CD4-positive, alpha-beta T cell treated with Interleukin-4 for 1 hour (primary cell): ENCODE data around the gene SLC45A1.

Source experiments
- DNase-seq, 2 donors: peaks; one replicate each; pipeline ENCODE4 v3.0.0-alpha.2; 2020 to 2022

SLC45A1 gene

GRCh38 chr1:8338526-8339202 lies 20.8 kb downstream of the SLC45A1 start:
- DNase-seq = no peak

GRCh38 chr1:8339203-8339600 lies 21.3 kb downstream of the SLC45A1 start:
- DNase-seq = no peak

- DNase-seq = no peak
Measured at GRCh38 chr1:8340448-8340847, 22.5 kb downstream of the SLC45A1 start.

- no peak for DNase-seq
Measured at GRCh38 chr1:8342325-8342724, 24.4 kb downstream of the SLC45A1 start.

- DNase-seq = no peak
Measured at GRCh38 chr1:8343044-8343443, 25.1 kb downstream of the SLC45A1 start.

- DNase-seq = no peak
Measured at GRCh38 chr1:8343464-8344001, 25.6 kb downstream of the SLC45A1 start.

- DNase-seq = no peak
Measured at GRCh38 chr1:8344893-8345507, 27.1 kb downstream of the SLC45A1 start.

GRCh38 chr1:8345621-8346415 lies 27.9 kb downstream of the SLC45A1 start:
- no peak for DNase-seq

GRCh38 chr1:8347635-8348034 lies 29.7 kb downstream of the SLC45A1 start:
- no peak for DNase-seq

GRCh38 chr1:8348047-8348776 lies 30.3 kb downstream of the SLC45A1 start:
- DNase-seq = no peak

GRCh38 chr1:8348777-8349472 lies 31.0 kb downstream of the SLC45A1 start:
- peak; percentile 68 to 71 for DNase-seq

- DNase-seq = no peak
Measured at GRCh38 chr1:8349473-8349865, 31.6 kb downstream of the SLC45A1 start.

GRCh38 chr1:8349961-8350360 lies 32.0 kb downstream of the SLC45A1 start:
- DNase-seq = no peak

GRCh38 chr1:8350914-8351684 lies 33.2 kb downstream of the SLC45A1 start:
- DNase-seq = no peak

- peak in 1 of 2 donors; percentile 10 for DNase-seq
Measured at GRCh38 chr1:8351693-8352470, 34.0 kb downstream of the SLC45A1 start.

- DNase-seq = no peak
Measured at GRCh38 chr1:8352471-8352845, 34.5 kb downstream of the SLC45A1 start.

- DNase-seq = no peak
Measured at GRCh38 chr1:8352886-8353785, 35.2 kb downstream of the SLC45A1 start.

GRCh38 chr1:8354038-8354437 lies 36.1 kb downstream of the SLC45A1 start:
- no peak for DNase-seq

GRCh38 chr1:8355439-8356255 lies 37.7 kb downstream of the SLC45A1 start:
- DNase-seq = no peak
